NCI-H82 treated with DMSO at 0.1 percent for 48 hours (cell line): ENCODE results near the gene MX1.

ENCODE experiments used
- DNase-seq: peaks from one replicate; lab custom pipeline; 2025; ENCODE audit not compliant: unreplicated experiment; lab: John Stamatoyannopoulos, UW

Gene MX1

DNA sequence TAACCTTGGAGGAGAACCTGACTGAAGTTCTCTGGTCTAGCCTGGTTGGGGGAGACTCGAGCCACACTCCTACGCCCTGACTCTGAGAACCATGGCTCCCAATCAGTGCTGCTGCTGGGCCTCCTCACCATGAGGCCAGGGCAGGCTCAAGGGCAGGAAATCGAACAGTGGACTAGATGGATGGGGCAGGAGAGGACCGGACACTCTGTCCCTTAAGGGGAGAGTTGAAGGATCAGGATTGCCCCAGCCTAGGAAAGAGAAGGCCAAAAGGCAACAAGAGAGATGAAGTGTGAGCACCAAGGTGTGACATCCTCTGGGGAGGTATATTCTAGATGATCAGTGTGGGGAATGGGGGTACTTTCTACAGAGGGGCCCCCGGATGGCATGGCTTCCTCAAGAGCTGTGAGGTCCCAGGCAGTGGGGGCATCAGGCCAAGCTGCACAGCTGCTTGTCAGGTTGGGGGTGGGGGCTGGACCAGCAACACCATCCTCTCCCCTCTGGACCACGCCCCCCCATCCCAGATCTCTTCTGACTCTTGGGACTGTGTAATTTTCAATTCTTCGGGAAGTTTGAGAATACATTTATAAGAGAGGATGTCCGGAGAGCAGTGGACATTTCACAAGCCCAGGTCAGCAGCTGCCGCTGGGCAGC lies 34.0 kb downstream of the MX1 start:
- DNase-seq, result no peak

DNA sequence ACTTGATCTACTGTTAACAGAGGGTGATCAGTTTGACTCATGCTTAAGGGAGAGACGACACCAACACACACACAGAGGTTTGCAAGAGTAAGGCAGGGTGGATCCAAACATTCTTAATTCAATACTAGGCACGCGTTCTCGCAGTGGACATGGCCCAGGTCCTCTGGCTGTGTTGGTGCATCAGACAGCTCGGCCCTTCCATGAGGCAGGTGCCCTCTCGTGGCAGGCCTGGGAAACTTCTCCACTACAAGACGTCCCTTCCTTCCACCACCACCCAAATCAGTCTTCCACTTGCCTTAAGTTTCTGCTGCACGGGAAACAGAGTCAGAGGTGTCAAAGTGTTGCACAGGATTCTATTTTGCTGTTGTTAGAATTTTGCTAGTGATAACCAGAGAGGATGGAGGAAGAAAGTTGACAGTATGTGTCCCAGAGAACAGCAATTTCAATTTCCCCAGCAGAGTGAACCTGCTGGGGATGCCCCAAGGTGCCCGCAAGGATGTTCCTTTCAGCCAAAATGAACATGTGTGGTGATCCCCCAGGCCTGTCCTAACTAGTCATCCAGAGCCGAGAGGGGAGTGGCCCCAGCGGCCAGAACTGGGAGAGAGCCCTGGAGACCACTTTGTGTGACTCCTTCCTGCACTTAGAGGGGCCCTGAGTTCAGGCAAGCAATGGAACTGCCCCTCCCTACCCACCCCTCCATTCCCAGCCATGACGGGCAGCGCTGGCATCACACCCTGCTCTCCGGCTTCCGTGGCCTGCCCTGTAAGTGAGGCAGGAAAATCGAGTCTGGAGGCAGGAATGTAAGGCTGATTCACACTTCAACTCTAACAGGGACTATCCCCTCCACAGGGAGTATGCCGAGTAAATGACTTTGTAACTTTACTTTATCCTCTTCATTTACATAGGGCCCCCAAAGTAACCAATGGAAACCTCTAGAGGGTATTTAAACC lies 34.8 kb downstream of the MX1 start:
- no peak for DNase-seq

DNA sequence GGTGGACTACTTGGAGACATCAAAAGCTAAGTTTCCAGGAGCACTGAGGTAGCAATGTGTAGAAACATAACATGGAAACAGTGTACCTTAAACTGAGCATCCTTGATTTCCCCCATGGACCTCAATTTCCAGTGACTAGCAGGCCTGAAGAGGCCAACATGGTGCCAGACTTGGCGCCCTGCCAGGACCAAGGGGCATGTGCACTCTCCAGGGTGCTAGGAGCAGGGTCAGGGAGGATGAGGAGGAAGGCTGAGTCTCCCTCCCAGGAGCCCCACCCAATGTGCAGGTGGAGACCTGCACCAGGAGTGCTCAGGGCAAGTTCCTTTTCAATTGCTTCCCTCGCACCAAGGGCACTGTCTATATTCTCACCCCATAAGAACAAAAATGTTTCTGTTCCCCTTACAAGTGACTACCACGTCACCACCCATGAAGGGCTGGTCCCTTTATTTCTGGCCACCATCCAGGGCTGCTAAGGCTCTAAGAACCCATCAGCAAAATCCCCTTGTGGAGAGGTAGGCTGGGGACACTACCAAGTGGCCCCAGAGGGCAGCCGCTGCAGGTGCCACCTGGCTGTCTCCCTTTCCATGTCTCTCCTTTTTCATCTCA lies 39.2 kb downstream of the MX1 start:
- no peak for DNase-seq

DNA sequence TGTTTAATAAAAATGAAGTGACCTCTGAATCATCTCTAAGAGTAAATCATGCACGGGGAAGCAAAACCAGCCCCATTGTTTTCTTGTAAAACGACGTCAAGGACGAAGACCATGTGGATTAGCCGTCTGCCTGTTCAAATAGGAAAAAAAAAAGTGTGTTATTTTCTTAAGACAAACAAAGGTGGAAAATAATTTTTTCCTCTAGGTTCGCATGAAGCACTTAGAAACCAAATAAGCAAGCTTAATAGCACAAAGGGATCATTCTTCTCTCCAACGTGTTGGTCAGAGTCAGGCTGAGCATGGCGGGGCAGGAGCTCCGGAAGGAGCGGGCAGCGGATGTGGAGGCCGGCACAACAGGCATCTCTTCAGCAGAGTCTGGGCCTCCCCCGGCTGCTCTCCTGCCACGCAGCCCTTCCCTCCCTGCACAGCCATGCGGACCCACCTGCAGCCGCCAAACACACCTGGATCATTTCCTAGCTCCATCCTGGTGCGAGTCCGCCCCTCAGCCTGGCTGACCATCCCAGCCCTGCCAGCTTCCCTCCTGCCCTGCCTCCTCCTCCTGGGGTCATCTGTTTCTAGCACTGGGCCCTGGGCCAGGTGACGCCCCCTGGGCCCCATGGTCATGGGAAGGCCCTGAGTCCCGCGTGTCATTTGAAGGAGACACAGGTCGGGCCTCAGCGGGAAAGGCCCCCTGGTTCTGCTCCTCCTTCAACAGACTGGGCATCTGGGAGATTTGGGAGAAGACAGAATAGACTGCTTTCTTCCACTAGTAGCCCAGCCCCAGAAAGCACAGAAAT lies 40.2 kb downstream of the MX1 start:
- no peak for DNase-seq

DNA sequence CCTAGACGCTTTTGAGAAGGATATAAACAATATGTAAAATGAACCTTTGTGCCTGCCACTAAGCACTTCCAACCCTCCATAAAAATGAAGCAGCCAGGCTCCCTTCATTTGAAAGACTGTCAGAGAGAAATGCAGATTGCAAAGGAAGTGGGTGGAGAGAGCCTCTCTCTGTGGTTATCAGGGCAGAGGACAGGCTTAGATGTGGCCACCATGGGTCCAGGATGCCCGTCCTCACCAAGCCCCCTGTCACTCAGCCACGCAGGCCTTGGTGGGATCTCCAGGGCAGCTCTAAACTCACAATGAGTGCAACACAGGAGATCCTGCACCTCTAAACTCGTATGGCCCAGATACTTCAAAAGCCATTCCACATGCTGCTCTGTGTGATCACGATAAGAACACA lies 44.0 kb downstream of the MX1 start:
- DNase-seq, result no peak

DNA sequence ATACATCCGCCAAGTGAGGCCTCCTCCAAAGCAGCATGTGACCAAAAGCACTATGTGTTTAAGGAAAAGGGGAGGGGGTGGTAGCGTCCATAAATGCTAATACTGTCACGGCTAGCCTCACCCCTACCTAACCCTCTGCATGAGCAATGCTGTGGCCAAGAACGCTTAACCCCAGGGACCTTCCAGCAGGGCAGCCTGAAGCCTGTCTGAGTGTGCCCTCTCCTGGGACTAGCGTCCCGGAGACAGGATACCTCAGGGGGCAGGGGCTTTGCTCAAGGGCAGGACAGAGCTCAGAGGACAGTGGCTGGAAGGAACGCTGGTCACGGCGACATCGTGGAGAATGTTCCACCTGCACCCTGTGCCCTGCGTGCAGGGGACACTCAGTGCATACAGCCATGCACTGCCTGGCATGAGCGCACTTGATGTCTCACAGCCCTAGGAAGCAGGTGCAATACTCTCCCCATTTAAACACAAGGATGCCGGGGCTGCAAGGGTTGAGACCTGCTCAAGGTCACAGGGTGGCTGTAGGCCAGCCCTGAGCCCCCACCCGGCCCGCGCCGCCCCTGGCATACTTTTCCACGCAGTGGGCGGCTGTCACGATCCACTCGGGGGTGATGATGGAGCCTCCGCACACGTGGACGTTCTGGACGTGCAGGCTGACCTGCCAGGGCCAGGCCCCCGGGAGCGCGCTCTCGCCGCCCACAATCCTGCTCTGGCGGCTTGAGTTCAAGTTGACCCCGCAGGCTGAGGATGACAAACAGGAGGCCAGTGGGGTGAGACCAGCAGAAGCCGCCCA lies 46.9 kb downstream of the MX1 start:
- DNase-seq, result no peak

DNA sequence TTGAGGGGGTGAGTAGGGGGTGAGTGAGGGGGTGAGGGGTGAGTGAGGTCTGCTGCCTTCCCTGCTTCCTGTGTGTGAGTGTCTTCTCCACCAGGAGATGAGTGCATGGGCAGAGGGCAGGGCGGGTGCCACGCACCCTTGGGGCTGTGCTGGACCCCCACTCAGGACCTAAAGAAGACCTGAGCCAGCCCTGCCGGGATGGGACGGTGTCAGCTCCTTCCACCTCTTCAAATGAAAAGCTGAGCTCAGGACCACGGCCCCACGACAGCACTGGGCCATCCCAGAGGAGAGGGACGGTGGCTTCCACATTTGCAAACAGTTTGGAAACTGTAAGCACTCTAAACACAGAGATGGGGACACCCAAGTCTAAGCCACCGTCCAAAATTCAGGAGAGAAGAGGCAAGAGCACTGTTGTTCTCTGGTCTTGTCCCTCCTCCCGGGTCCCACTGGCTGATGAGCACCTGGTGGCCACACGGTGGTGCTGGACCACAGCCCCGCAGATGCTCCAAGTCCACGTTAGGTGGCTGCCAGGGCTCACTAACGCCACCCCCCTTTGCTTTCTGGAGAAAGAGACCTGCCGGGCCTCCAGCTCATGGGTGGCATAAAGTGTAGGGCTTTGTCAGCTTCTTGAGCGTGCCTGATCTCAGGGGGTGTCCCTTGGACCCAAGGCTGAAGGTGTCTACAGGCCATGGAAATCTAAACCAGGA lies 49.8 kb downstream of the MX1 start:
- no peak for DNase-seq

- no peak for DNase-seq
Observed at GRCh38 chr21:41477641-41478318, 51.7 kb downstream of the MX1 start.

- no peak for DNase-seq
Observed at GRCh38 chr21:41478319-41479177, 52.5 kb downstream of the MX1 start.

- DNase-seq, result no peak
Observed at GRCh38 chr21:41479686-41480085, 53.6 kb downstream of the MX1 start.

DNA sequence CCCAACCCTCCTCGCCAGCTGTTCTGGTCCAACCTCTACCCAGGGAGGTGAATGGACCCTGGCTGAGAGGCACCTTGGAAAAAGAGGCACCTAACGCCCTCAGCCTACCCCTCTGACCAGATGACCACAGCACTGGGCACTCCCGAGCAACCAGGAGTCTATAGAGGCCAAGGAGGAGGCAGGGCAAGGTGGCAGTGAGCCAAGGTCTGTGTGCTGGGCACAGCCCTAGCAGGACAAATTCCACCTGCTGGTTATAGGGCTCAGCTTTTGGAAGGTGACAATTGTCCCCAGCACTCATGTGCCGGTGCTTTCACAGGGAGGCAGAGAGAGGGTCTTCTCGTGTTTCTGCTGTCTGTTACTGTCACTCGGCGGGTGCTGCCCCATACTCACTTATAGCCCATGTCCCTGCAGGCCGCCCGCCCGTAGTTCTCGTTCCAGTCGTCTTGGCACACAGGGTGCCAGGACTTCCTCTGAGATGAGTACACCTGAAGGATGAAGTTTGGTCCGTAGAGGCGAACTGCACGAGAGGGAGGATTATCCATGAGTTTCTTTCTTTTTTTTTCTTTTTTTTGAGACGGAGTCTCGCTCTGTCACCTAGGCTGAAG lies 54.1 kb downstream of the MX1 start:
- no peak for DNase-seq

GRCh38 chr21:41481191-41481590 lies 55.2 kb downstream of the MX1 start:
- DNase-seq, result no peak

DNA sequence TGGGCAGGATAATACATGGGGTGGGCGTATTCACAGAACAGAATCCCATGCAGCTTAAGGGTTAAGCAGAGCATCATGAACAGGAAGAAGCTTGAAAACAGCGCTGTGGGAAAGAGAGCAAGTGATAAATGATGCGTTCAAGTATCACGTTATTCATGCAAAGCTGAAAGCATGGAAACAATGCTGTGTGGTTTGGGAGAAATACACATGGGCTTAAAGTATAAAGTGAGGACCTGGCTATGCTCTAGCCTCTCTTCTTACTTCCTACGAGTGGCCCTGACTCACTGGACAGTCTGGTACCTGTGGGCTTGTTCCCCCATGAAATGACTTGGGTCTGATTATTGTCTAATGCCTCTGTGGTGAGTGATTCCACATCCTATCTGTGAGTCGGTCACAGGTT lies 56.3 kb downstream of the MX1 start:
- no peak for DNase-seq

GRCh38 chr21:41482980-41483379 lies 56.9 kb downstream of the MX1 start:
- no peak for DNase-seq

GRCh38 chr21:41483415-41483814 lies 57.4 kb downstream of the MX1 start:
- DNase-seq, result no peak

DNA sequence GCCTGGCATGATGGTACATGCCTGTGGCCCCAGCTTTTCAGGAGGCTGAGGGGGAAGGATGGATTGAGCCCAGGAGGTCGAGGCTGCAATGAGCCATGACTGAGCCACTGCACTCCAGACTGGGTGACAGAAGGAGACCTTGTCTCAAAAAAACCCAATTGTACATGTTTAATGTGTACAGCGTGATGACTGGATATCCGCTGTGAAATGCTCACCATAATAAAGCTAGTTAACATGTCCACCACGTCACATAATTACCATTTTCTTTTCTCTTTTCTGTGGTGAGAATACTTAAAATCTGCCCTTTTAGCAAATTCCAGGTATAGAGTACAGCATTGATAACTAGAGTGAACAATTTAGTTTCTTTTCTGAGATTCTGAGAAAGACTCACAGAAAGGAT lies 57.9 kb downstream of the MX1 start:
- DNase-seq, result no peak

DNA sequence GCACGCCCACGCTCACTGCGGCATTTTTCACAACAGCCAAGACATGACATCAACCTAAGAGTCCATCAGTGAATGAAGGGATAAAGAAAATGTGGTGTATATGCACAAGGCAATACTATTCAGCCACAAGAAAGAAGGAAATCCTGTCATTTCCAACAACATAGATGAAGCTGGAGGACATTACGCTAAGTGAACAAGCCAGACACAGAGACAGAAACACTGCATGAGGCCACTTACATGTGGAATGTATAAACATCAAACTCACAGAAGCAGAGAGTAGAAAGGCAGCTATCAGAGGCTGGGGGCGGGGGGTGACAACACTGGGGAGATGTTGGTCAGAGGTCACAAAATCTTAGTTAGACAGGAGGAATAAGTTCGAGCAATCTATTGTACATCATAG lies 61.0 kb downstream of the MX1 start:
- DNase-seq, result no peak

DNA sequence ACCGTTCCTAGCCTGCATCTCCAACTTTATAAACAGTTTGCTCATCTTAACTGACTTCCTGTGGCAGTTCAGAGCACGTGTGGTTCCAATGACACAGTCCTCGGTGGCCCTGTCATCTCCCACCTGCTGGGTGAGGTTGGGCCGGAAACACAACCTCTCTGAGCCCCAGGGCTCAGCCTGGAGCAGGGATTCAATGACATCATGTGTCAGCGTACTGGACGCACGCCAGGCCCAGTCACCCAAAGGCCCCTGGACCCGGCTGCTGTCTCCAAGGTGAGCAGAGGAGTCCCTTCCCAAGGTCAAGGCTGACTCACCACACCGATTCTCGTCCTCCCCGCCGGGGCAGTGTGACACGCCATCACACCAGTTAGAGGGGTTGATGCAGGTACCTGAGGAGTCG lies 62.0 kb downstream of the MX1 start:
- DNase-seq, result no peak
